Left lung (tissue), 10 donors: ENCODE measurements around the gene PGAP6. TPM values are rescaled to one million over a fixed set of nuclear protein-coding genes. Genes with fewer than 3 reads are reported as not detected.
"Not testable (repeated sequence)": the region's sequence is repeated elsewhere in the genome, so short reads cannot be mapped to it uniquely, and the experiment has no call there.

Source experiments
- ATAC-seq: fragments of 200-7000 bp; cut with Tn5 transposase; one replicate; pipeline ENCODE4 v1.9.1; 2020; ENCODE audit warnings: moderate library complexity
- DNase-seq, 4 donors: peaks; one replicate each; pipeline ENCODE4 v3.0.0-alpha.2; 2013 to 2020
- H3K27ac ChIP-seq, 2 donors: fragments of 200-600 bp; sonication (generic) in 1 of 2; one replicate each; pipeline versions ENCODE4 v1.5.0 to v1.8.0; 2020 to 2021
- H3K27me3 ChIP-seq, 2 donors: fragments of 200-600 bp; sonication (generic) in 1 of 2; one replicate each; pipeline versions ENCODE4 v1.5.0 to v1.8.0; 2020 to 2021
- H3K36me3 ChIP-seq, 2 donors: fragments of 200-600 bp; sonication (generic) in 1 of 2; one replicate each; pipeline versions ENCODE4 v1.5.0 to v1.8.0; 2020 to 2021
- H3K4me1 ChIP-seq, 2 donors: fragments of 200-600 bp; one replicate each; pipeline ENCODE4 v1.8.0; 2021
- H3K4me3 ChIP-seq, 2 donors: fragments of 200-600 bp; sonication (generic) in 1 of 2; one replicate each; pipeline versions ENCODE4 v1.5.0 to v1.8.0; 2020 to 2021; ENCODE audit warnings: mild to moderate bottlenecking in 1 of 2
- H3K9me3 ChIP-seq, 2 donors: fragments of 200-600 bp; sonication (generic) in 1 of 2; one replicate each; pipeline versions ENCODE4 v1.5.0 to v1.8.0; 2020 to 2021
- intact Hi-C, 2 donors: fragments of 100-400 bp; cut with DNase I; formaldehyde crosslinking; loops; one replicate each; pipeline versions ENCODE4 v1.11.2 to v1.14.2; 2022
- polyA plus RNA-seq, 6 donors: library from polyadenylated mRNA; unstranded; fragments of 120-200 nt; gene quantifications; one replicate each; pipeline ENCODE4 v1.2.1, GENCODE V29; 2013; ENCODE audit not compliant: insufficient read length in 6 of 6
- total RNA-seq, 2 donors: library from RNA; stranded (reverse); fragmentation: NEBNext Ultra II Directional; extraction: Animal tissue kit (Norgen Biotek cat#: 25700); gene quantifications; one replicate each; pipeline ENCODE4 v1.2.1, GENCODE V29; 2021
- TF ChIP-seq, protein P1 (sequence below), 2 donors: fragments of 200-600 bp; sonication (generic) in 1 of 2; IDR thresholded peaks; one replicate each; pipeline versions ENCODE4 v1.5.0 to v1.8.0; 2021; ENCODE audit warnings: antibody characterized with exemption in 2 of 2
- donor health status: DM: no; HTN: yes; CAD: no.
- donor health status: DM: no; HTN: no; CAD: no.

Gene PGAP6
- total and polyA plus RNA-seq, 8 donors, result 37.3 to 88.4 (median 43.9) TPM

GRCh38 chr16:333406-334094 lies 48.2 kb downstream of the PGAP6 start:
- DNase-seq, result no peak
- no peak overlapping the region for H3K4me3 ChIP-seq
- no peaks in the 10 kb centered on the region for H3K36me3 ChIP-seq
- no peaks in the 10 kb centered on the region for H3K27me3 ChIP-seq
- no peaks in the 10 kb centered on the region for H3K9me3 ChIP-seq
- H3K27ac ChIP-seq, result no peak overlapping the region
- TF ChIP-seq, protein P1, sequence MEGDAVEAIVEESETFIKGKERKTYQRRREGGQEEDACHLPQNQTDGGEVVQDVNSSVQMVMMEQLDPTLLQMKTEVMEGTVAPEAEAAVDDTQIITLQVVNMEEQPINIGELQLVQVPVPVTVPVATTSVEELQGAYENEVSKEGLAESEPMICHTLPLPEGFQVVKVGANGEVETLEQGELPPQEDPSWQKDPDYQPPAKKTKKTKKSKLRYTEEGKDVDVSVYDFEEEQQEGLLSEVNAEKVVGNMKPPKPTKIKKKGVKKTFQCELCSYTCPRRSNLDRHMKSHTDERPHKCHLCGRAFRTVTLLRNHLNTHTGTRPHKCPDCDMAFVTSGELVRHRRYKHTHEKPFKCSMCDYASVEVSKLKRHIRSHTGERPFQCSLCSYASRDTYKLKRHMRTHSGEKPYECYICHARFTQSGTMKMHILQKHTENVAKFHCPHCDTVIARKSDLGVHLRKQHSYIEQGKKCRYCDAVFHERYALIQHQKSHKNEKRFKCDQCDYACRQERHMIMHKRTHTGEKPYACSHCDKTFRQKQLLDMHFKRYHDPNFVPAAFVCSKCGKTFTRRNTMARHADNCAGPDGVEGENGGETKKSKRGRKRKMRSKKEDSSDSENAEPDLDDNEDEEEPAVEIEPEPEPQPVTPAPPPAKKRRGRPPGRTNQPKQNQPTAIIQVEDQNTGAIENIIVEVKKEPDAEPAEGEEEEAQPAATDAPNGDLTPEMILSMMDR (IDR thresholded peaks at IDR 0.05), result no peak
- peaks cover 0 to 47% of the 10 kb centered on the region in 2 donors for H3K4me1 ChIP-seq
- no peak for ATAC-seq
- intact Hi-C loops, result no loop called here

DNA sequence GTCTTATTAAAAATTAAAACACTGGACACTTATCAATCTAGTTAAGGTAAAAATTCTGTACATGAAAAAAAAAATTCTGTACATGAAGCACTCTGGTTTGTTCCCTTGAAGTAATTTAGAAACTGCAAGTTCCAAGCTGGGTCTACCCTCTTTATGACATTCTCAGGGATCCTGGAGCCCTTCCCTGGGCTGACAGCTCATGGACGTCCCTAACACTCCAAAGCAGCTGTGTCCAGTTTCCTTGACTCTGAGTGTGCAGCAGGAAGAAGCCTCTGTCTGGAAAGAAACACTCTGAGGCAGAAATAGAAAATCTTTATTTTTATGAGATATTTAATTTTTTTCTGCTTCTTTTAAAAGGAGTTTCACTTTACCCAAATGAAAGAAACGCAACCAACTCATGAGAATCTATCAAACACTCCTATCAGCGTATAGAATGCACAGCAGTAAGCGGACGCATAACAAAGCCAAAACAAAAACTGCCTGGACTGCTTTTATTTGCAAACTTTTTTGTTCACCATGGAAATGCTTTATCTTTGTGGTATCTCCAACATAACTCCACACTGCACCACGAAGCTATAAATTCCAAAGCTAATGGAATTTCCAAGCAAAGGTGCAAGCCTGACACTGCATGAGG lies 50.5 kb downstream of the PGAP6 start:
- H3K9me3 ChIP-seq, H3K27me3 ChIP-seq, H3K36me3 ChIP-seq, ATAC-seq, H3K4me3 ChIP-seq, intact Hi-C loops: not testable (repeated sequence)
- DNase-seq, result peak in 2 of 4 donors; percentile 81 to 89
- peaks cover 19 to 47% of the 10 kb centered on the region in 2 donors for H3K4me1 ChIP-seq
- peak overlapping the region in 1 of 2 donors; percentile 28 for H3K27ac ChIP-seq

DNA sequence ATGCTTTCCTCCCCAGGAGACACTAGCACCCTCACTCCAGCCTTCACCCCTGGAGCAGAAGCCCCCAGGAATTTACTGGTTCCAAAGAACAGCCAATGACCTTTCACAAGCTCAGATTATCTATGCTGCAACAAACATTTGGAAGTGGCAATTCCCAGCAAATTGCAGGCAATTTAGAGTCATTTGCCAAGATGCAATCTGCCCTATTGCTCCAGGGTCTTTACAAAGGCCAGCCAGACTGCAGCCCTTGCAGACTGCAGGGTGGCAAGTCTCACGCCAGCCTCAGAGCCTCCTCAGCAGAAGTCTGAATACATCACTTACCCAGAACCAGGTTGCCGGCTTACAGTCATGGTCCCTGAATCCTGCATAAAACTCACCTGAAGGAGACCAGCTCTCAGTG lies 51.0 kb downstream of the PGAP6 start:
- TF ChIP-seq, protein P1 (IDR thresholded peaks at IDR 0.05), result no peak
- DNase-seq (peak in 2 of 4 donors; percentile 3 to 30), ATAC-seq (no peak)
- no peak overlapping the region for H3K27ac ChIP-seq
- H3K4me3 ChIP-seq, result no peak overlapping the region
- no peaks in the 10 kb centered on the region for H3K27me3 ChIP-seq
- peaks cover 19 to 47% of the 10 kb centered on the region in 2 donors for H3K4me1 ChIP-seq
- no peaks in the 10 kb centered on the region for H3K9me3 ChIP-seq
- H3K36me3 ChIP-seq, result no peaks in the 10 kb centered on the region
- intact Hi-C loops, result no loop called here

DNA sequence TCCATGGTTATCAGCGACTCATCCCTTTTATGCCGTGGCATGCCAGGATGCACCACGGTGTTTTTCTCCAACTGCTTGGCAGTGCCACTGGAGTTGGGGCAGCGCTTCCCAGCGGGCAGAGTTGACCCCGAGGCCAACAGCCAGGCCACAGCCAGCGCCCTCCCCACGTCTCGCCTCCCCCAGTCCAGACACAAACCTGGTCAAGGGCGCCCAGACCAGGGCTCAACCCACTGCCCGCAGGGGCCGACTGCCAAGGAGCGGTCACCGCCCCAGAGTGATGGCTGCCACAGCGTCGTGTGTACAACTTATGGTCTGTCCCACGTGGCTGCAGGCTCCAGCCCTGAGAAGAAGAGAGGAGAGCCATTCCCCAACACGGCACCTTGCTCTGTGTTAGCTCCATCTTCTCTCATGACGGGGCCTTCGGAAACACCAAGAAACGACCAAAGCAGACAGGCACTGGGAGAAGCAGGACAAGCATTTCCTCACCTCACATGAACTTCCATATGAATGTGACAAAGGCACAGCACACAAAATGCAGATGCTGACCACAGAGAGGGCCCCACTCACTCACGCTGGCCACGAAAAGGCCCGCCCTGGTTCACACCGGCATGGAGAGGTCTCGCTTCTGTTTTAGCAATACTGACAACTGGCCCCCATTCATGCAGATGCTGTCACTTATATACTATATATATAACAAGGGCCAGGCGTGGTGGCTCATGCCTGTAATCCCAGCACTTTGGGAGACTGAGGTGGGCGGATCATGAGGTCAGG lies 56.2 kb downstream of the PGAP6 start:
- Histone ChIP-seq H3K27ac (peak overlapping the region in 1 of 2 donors; percentile 72), H3K36me3 (no peaks in the 10 kb centered on the region), H3K4me3 (peak overlapping the region in 1 of 2 donors; percentile 15), H3K9me3 (no peaks in the 10 kb centered on the region), H3K4me1 (peaks cover 19 to 52% of the 10 kb centered on the region in 2 donors), H3K27me3 (no peaks in the 10 kb centered on the region)
- DNase-seq (peak in 1 of 4 donors; percentile 80), ATAC-seq (no peak)
- intact Hi-C loops, result no loop called here
- TF ChIP-seq, protein P1 (IDR thresholded peaks at IDR 0.05), result no peak

GRCh38 chr16:324451-325334 lies 57.1 kb downstream of the PGAP6 start:
- Histone ChIP-seq H3K4me3 (peak overlapping the region in 1 of 2 donors; percentile 15), H3K36me3 (no peaks in the 10 kb centered on the region), H3K9me3 (no peaks in the 10 kb centered on the region), H3K27ac (peak overlapping the region in 1 of 2 donors; percentile 72), H3K4me1 (peaks cover 19 to 52% of the 10 kb centered on the region in 2 donors), H3K27me3 (no peaks in the 10 kb centered on the region)
- intact Hi-C loops, result no loop called here
- DNase-seq (no peak), ATAC-seq (no peak)
- TF ChIP-seq, protein P1 (IDR thresholded peaks at IDR 0.05), result no peak
